HG03159 (cell line): ENCODE data around the gene NUTM2B.
"Not testable (repeated sequence)": the region's sequence is repeated elsewhere in the genome, so short reads cannot be mapped to it uniquely, and the experiment has no call there.

Source experiments
- ATAC-seq: cut with Tn5 transposase; IDR thresholded peaks from one replicate; pipeline ENCODE4 v1.9.1; 2021; ENCODE audit warnings: mild to moderate bottlenecking, moderate library complexity; ENCODE audit not compliant: unreplicated experiment

The NUTM2B gene, protein sequence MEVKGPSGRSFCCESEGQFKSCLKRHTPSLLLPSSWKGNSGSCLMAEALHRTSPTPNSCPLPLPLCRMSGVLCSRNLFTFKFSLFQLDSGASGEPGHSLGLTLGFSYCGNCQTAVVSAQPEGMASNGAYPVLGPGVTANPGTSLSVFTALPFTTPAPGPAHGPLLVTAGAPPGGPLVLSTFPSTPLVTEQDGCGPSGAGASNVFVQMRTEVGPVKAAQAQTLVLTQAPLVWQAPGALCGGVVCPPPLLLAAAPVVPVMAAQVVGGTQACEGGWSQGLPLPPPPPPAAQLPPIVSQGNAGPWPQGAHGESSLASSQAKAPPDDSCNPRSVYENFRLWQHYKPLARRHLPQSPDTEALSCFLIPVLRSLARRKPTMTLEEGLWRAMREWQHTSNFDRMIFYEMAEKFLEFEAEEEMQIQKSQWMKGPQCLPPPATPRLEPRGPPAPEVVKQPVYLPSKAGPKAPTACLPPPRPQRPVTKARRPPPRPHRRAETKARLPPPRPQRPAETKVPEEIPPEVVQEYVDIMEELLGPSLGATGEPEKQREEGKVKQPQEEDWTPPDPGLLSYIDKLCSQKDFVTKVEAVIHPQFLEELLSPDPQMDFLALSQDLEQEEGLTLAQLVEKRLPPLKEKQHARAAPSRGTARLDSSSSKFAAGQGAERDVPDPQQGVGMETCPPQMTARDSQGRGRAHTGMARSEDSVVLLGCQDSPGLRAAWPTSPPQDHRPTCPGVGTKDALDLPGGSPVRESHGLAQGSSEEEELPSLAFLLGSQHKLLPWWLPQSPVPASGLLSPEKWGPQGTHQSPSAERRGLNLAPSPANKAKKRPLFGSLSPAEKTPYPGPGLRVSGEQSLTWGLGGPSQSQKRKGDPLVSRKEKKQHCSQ

DNA sequence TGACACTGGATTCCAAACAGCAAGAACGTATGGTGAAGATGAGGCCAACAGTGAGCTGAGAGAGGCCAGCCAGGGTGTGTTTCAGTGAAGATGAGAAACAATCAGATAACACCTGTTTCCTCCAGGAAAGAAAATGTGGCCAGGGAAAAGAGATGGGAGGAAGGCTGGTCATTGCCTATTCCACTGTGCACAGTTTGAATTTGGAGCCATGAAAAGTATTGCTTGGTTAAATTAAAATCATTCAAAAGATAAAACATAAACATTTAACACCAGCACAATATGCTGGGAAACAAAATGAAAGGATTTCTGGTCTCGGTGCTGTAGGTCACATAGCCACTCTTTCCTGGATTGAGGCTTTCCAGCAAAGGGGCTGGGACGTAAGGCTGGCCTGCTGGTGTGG lies at the start of gene NUTM2B:
Gene NUTM2B (plus strand): TSS at position 301 of the 400 bp plus-strand sequence. CDS start 383 bp downstream, outside the sequence.
- not testable (repeated sequence) for ATAC-seq

DNA sequence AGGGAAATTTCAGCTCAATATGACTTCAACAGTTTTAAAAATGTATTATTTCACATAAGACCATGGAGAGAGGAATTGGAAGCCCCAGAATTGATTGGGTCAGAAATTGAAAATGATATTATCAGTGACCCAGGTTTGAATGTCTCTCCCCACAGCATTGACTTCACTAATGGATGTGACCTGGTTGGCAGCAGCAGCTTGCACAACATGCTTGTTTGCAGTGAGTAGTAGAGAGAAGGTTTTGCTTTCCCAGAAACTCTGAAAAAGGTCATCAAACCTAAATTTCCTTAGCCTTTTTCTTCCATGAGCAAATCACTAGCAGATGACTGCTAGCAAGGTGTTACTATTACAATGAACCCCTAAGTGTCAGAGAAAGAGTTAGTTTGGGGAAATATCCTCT lies 39.7 kb upstream of the NUTM2B start:
- ATAC-seq = not testable (repeated sequence)

DNA sequence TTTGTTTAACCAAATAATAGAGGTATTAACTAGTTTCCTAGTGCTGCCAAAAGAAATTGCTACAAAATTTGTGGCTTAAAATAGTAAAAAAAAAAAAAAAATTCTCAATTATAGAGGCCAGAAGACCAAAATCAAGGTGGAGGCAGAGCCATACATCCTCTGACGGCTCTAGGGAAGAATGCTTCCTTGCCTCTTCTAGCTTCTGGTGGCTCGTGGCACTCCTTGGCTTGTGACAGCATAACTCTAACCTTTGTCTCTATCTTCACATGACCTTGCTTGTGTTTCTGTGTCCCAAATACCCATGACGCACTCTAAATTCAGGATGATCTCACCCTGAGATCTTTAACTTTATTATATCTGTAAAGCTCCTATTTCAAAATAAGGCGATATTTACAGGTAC lies 38.3 kb upstream of the NUTM2B start:
- not testable (repeated sequence) for ATAC-seq

DNA sequence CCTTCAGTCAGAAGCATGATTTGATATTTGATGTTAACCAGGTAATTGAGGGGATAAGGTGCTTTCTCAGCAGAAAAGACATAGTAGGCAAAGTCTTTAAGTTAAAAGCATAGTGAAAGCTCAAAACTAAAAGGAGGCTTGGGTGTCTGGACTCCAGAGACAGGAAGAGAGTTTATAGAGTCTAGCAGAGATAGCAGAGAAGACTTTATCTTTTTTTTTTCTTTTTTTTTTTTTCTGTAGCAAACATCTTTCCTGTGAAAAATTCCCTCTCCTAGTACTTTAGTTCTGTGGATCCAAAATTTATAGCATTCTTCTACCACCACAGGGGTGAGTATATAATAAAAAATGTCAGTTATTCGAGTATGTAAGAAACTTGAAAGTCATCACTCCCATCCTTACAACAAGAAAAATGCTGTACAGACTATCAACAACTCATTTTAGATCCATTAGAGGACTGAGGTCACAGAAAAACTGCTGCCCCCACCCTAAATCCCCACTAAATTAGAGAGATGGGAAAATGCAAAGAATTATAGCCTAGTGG lies 33.7 kb upstream of the NUTM2B start:
- ATAC-seq = not testable (repeated sequence)

DNA sequence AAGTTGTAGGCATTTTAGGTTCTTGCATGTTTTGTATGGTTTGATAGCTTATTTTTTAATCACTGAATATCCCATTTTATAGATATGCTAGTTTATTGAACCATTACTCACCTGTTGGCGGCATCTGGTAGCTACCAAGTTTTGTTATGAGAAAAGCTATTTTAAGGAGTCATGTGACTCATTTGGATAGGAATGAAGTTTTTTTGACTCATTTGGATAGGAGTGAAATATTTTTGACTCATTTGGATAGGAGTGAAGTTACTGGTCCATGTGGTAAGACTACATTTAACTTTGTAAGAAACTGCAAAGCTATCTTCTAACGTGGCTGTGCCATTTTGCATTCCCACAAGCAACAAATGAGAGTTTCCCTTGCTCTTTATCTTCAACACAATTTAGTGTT lies 28.1 kb upstream of the NUTM2B start:
- not testable (repeated sequence) for ATAC-seq

DNA sequence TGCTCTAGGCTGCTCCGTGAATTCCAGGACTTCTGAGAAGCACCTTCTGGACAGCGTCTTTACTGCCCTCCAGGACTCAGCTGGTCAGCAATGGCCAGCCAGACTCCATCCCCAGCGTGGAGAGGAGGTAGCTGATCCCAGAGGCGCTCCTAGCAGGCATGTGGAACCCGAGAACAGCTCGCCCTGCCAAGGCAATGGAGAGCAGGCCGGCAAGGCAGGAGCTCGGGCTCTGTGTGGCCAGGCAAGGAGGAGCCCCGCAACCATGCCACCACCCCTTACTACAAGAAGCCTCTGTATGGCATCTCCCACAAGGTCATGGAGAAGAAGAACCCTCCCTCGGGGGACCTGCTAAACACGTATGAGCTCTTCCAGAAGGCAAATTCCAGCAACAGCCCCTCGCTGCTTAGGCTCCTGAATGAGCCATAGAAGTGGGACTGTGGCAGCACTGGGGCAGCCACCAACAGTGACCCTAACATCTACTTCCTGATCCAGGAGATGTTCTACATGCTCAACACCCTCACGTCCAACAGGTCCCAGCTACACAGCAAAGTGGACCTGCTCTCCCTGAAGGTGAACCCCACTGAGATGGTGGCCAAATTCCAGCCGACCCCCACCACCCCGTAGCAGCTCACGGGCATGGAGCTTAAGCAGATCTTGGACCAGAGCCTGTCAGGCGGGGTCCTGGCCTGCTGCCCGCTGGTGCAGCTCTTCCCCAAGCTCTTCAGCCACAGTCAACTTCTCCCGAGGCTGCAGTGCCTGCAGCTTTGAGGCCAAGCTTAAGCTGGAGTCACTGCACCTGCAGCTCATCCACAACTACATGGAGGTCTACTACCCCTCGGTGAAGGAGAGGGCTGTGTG lies 19.8 kb upstream of the NUTM2B start:
- not testable (repeated sequence) for ATAC-seq

DNA sequence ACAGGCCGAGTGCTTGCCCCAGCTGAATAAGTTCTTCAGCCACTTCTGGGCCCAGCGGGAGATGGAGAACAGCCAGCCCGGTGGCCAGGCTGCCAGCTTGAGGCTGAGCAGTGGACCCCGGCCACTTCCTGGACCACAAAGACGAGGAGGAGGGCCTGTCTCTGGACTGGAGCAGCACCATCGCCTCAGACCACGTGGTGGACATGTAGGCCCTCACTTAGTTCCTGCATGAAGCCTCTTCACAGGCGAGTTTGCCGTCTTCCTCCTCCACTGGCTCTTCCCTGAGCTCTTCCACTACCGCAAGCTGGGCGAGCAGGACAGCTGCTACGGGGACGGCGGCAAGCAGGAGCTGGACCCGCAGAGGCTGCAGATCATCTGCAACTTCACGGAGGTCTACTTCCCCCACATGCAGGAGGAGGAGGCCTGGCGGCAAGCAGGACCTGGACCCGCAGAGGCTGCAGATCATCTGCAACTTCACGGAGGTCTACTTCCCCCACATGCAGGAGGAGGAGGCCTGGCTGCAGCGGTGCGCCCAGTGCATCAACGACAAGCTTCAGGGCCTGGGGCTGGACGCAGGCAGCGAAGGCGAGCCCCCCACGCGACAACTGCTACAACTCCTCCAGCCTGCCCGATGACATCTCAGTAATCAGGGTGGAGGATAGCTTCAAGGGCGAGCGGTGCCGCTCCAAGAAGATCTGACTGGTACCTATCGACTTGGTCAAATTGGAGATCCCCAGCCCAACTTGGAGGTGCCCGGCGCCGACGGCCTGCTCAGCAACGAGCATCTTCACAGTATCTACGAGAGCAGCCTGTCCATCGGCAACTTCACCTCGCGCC lies 18.9 kb upstream of the NUTM2B start:
- ATAC-seq = not testable (repeated sequence)

DNA sequence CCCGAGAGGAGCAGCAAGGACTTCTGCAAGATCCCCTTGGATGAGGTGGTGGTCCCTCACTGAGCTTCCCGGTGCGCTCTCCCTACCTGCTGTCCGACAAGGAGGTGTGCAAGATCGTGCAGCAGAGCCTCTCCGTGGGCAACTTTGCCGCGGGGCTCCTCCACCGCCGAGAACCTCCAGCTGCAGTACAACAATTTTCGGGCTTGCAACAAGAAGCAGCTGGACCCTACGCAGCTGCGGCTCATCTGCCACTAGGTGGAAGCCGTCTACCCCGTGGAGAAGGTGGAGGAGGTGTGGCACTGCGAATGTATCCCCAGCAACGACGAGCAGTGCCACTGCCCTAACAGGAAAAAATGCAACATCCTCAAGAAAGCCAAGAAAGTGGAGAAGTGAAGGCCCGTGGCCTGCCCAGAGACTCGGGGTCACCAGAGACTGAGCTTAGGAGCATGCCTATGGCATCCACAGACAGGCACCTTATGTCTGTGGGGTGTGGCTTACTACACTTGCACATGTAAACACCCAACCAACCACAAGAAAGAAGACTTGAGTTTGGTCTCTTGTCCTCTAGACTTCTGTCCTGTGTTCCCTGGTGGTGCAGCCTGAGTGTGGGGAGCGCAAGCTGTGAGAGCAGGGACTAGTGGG lies 17.9 kb upstream of the NUTM2B start:
- ATAC-seq = peak; percentile 86

DNA sequence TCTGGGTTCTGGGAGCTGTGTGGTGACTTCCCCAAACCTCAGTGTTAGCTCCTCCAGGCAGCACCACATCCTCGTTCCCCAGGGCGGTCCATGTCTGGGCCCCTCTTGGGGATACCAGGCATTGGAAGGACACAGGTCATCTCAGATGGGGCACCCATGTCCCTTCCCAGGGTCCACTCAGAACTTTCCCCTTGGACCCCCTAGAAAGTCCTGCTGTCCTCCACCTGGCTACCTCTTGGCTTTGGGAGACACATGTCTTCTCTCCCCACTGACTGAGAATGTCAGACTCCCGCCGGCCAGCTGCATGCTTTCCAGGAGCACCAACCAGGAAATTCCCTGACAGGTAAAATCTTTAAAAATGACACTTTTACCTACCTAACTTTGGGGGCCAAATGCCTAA lies 16.4 kb upstream of the NUTM2B start:
- ATAC-seq = not testable (repeated sequence)

DNA sequence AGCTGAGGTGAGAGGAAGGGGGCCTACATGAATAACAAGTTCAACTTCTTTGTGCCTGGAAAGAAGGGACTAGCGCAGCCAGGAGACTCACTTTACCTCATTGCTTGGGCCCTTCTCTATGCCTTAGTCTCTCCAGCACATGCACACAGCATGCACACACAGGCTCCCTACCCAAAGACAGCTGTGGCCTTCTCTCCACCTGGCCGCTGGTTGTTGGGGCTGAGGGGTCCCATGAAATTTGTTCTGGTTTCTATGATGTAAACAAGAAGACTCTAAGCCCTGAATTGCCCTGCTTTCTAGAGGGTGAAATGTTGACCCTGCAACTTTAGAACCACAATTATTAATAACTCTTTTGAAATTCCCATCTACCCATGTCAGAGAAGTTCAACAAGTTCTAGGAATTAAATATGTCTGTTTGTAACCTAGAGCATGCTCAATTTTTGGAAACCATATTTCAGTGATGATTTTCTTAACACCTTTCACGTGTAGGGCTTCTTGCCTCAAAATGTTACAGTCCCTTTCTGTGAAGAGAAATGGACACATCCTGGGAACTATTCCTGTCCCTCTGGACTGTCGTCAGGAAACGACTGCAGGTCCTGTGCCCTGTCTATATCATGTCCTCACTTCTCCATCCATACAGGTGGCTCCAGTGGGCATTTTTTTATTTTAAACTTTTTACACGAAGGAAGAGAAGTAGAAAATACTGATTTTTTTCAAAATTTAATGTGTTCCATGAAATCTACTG lies 15.4 kb upstream of the NUTM2B start:
- not testable (repeated sequence) for ATAC-seq

DNA sequence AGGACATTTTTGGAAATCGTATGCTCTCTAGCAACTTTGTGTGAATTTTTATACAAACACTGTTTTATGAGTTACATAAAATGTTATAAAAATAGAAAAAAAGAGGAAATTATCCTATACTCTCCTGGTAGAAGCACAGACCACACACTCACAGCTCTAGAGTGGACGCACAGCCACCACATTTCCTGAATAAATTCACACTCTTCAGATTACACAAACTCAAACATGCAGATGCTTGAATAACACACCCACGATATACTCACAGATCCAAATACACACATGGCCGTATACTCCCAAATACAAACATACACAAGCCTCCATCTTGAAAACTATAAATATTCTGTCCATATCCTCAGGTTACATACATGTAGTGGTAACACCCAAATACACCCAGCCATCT lies 14.2 kb upstream of the NUTM2B start:
- ATAC-seq = not testable (repeated sequence)

DNA sequence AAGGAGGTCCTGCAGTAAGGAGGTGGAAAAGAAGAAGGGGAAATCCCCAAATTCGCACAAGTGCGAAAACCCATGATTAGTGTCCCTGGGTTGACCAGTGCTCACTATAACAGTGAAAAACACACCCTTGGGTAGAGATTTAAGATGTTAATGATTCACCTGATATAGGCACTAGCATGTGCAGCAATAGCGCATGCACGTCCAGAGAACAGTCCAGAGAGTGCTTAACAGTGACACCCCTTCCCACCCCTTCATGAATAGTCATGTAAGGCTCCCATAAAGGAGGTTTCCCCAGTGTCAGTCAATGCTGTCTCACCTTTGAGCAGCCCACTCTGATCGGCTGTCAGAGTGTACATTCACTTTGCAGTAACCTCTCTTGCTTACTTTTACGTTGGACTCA lies 6.4 kb upstream of the NUTM2B start:
- ATAC-seq = not testable (repeated sequence)

DNA sequence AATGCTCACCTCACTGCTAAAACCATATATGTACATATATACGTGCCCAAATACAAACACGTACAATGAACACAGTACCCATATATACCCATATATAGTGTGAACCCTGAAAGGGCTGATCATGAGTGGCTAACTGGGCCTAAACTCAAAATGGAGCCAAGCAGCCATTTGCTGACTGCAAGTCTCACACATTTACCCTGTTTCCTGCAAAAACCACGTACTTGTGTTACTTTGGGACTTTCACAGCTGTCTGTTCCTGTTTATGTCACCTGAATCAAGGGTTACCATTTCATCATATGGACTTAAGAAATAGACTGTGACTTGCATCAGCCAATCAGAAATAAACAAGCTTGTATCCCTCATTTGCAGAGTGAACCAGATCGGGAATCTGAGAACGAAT lies 5.9 kb upstream of the NUTM2B start:
- not testable (repeated sequence) for ATAC-seq

DNA sequence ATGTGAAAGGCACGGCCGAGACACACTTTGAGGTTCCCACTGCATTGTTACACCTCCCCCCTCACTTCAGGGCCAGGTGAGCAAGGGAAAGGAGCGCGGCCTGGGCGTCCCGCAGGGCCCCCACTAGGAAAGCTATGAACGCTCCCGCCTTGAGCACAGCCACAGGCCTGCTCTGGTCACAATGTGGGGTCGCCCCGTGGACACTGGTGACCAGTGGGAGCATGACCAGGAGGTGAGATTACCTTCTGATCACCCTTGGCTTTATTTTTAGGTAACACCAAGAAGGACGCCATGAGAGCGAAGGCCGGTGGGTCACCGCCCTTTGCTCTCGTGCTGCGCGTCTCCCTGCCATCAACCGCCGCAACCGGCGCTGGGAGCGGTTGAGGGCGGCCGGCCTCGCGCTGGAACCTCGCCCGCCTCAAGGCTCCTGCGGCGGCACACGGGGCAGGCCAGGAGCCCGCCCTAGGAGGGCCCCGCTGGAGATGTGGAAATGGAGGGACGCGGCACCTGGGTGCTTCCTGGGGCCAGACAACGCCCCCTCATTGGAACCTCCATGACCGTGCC lies 2.6 kb upstream of the NUTM2B start:
- ATAC-seq = not testable (repeated sequence)

DNA sequence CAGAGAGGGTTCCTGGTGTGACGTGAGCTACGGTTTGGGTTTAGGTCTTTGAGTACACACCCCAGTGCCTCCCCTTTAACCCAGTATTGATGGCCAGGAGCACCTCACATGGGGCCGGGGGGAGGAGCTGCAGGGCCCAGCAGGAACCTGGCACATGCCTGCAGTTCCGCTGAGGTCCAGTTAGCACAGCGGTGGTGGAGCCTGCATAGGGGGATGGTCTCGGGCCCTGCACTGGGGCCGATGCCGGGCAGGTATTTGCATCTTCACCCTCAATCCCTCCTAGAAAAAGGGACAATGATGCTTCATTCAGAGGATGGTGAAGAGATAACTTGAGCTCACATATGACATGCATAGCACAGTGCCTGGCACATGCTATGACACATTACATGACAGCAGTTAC lies 4.0 kb downstream of the NUTM2B start:
- not testable (repeated sequence) for ATAC-seq

DNA sequence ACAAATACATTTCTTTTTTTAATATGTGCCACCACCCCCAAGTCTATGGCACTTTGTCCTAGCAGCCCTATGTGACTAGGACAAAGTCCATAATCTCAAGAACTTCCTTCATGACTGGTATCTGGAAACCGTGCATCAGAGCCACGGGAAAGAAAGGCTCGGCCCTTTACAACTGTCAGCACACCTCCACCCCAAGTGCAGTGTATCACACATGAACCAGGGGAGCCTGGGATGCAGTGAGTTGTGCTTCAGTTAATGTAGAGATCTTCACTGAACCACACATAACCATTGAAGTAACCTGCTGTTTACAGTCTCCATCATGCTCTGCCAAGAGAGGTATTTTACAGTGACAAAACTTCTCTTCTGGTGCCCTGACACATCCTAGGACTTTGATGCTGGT lies 11.9 kb downstream of the NUTM2B start:
- ATAC-seq = not testable (repeated sequence)

DNA sequence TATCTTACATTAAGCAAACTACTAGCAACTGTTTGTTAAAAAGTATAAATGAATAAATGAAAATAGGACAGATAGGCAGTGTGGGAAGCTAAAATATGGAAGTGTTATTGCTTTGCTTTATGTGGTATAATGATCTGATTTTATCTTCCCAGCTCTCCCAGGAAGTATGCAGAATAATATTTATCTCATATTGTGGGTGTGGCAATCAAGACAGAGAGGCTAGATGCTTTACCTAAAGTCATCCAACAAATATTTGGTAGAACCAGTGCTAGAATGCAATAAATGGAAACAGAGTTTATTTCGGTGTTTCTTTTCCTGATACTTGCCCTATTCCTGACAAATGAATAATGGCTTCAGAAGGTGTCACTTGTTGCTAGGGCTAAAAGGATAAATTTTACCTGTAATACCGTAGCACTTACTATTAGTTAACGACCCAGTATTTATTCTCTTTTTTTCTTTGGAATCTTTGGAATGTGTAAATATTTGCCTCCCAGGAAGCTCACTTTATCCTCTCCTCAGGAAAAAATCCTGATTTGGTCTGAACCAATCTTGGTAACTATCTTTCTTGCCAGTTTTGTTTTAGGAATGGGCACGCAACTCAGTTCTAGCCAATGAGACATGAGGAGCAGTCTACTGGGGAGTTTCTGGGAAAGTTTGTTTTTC lies 14.0 kb downstream of the NUTM2B start:
- ATAC-seq = not testable (repeated sequence)

DNA sequence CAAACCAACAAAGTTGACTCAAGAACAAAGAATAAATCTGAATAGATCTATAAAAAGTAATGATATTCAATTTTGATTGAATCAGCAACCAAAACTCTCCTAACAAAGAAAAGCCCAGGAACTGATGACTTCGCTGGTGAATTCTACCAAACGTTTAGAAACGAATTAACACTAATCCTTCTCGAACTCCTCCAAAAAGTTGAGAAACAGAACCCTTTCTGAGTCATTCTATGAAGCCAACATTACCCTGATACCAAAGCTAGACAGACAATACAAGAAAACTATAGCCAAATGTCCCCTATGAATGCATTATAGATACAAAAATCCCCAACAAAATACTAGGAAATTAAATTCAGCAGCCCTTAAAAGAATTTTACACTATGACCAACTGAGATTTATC lies 17.0 kb downstream of the NUTM2B start:
- ATAC-seq = not testable (repeated sequence)
